Colonic mucosa (tissue), 4 donors: Measurements from ENCODE around the gene FAM20B. TPM values are rescaled to one million over a fixed set of nuclear protein-coding genes. Genes with fewer than 3 reads are reported as not detected.

Source experiments
- DNase-seq: peaks from one replicate; pipeline ENCODE4 v3.0.0-alpha.2; 2020
- H3K27ac ChIP-seq: fragments of 200-600 bp; one replicate; pipeline ENCODE4 v1.8.0; 2021
- H3K27me3 ChIP-seq: fragments of 200-600 bp; one replicate; pipeline ENCODE4 v1.8.0; 2021
- H3K36me3 ChIP-seq: fragments of 200-600 bp; one replicate; pipeline ENCODE4 v1.8.0; 2021
- H3K4me1 ChIP-seq: fragments of 200-600 bp; one replicate; pipeline ENCODE4 v1.8.0; 2021; ENCODE audit warnings: mild to moderate bottlenecking
- H3K4me3 ChIP-seq: fragments of 200-600 bp; one replicate; pipeline ENCODE4 v1.8.0; 2021
- H3K9ac ChIP-seq, 2 donors: one replicate each; pipeline ENCODE4 v1.7.0; 2013; ENCODE audit warnings: control low read depth in 2 of 2, low read depth in 2 of 2, low read length in 2 of 2
- H3K9me3 ChIP-seq: fragments of 200-600 bp; one replicate; pipeline ENCODE4 v1.8.0; 2021
- intact Hi-C: fragments of 100-400 bp; cut with DNase I; formaldehyde crosslinking; loops from one replicate; pipeline ENCODE4 v1.14.1; 2022
- total RNA-seq, 2 donors: library from RNA; stranded (reverse); fragmentation: NEBNext Ultra II Directional in 1 of 2; extraction: Animal tissue kit (Norgen Biotek cat#: 25700) in 1 of 2; gene quantifications; one replicate each; pipeline ENCODE4 v1.2.1, GENCODE V29; 2021
- TF ChIP-seq, protein P1 (sequence below): fragments of 200-600 bp; IDR thresholded peaks from one replicate; pipeline ENCODE4 v1.8.0; 2022; ENCODE audit warnings: antibody characterized with exemption, mild to moderate bottlenecking
- donor health status: healthy.
- donor health status: DM: no; HTN: no; CAD: no.
- donor health status: DM: no; HTN: no; CAD: no.

Gene FAM20B
- total RNA-seq, 2 donors from 2014 or later: 38.9 to 45.1 TPM

DNA sequence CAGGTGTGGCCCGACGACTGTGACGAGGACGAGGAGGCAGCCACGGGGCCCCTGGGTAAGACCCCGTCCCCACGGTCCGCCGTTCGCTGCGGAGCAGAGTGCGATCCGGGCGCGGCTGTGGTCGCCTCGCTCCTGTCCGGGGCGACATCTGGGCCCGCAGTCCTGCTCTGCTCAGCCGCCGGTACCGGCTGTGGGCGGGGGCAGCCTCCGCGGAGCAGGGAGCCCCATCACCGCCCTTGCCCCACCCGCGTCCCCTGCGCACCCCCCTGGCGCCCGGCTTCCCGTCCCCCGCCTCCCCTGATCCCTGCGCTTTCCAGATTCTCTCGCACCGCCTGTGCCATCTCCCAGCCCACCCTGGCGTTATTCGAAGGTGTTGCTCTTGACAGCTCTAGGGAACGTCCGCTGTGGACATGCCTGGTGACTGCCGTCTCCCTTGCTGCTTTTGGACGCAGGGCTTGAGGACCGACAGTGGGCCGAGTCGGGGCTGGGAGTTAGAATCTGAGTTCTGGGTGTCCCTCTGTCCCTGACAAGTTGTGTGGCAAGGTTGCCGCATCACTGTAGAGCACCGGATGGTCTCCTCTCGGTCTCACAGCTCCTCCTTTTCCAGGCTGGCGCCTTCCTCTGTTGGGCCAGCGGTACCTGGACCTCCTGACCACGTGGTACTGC is 56.8 kb downstream of the FAM20B start:
- Histone ChIP-seq H3K27me3 (no peaks in the 10 kb centered on the region), H3K4me1 (peaks cover 5% of the 10 kb centered on the region), H3K27ac (peak overlapping the region; percentile 92), H3K4me3 (peak overlapping the region; percentile 99), H3K36me3 (no peaks in the 10 kb centered on the region), H3K9me3 (no peaks in the 10 kb centered on the region), H3K9ac (peak overlapping the region; percentile 94 to 96)
- DNase-seq: peak; percentile 44
- intact Hi-C loops: loop anchor here (10.0 kb wide), 1 partner anchor 112 kb away; no protein-coding TSS in a partner anchor
- TF ChIP-seq, protein P1, sequence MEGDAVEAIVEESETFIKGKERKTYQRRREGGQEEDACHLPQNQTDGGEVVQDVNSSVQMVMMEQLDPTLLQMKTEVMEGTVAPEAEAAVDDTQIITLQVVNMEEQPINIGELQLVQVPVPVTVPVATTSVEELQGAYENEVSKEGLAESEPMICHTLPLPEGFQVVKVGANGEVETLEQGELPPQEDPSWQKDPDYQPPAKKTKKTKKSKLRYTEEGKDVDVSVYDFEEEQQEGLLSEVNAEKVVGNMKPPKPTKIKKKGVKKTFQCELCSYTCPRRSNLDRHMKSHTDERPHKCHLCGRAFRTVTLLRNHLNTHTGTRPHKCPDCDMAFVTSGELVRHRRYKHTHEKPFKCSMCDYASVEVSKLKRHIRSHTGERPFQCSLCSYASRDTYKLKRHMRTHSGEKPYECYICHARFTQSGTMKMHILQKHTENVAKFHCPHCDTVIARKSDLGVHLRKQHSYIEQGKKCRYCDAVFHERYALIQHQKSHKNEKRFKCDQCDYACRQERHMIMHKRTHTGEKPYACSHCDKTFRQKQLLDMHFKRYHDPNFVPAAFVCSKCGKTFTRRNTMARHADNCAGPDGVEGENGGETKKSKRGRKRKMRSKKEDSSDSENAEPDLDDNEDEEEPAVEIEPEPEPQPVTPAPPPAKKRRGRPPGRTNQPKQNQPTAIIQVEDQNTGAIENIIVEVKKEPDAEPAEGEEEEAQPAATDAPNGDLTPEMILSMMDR: no peak

DNA sequence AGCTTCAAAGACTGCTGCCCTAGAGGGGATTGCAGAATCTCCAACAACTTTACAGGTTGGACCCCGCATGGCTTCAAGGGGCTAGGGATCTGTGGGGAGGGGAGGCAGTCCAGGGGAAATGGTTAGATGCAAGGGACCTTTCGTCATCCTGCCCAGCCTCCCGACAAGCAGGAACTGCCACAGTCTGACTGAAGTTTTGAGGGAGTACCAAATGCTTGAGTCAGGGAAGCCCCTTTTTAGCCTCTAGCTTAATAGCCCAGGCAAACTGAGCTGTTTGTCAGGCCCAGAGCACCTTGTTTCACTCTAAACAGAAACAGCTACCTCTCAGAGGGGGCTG is 57.3 kb downstream of the FAM20B start:
- Histone ChIP-seq H3K27me3 (no peaks in the 10 kb centered on the region), H3K4me3 (peak overlapping the region; percentile 99), H3K9ac (peak overlapping the region in 1 of 2 donors; percentile 94), H3K9me3 (no peaks in the 10 kb centered on the region), H3K4me1 (peaks cover 5% of the 10 kb centered on the region), H3K36me3 (no peaks in the 10 kb centered on the region), H3K27ac (no peak overlapping the region)
- DNase-seq: no peak
- intact Hi-C loops: loop anchor here (10.0 kb wide), 1 partner anchor 112 kb away; no protein-coding TSS in a partner anchor
- TF ChIP-seq, protein P1: no peak

DNA sequence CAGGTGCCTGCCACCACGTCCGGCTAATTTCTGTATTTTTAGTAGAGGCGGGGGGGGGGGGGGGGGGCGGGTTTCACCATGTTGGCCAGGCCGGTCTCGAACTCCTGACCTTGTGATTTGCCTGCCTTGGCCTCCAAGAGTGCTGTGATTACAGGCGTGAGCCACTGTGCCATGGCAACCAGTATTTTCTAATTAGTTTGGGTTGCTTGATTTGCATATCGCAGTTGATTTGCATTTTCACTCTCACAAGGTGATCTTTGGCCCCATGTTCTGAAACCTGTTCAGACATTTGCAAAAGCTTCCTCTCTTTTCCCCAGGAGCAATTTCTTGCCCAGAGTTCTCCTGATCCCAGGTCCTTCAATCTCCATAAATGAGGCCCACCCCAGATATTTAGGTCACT is 57.8 kb downstream of the FAM20B start:
- intact Hi-C loops: loop anchor here (10.0 kb wide), 1 partner anchor 111 kb away; no protein-coding TSS in a partner anchor
- no peak overlapping the region for H3K4me3 ChIP-seq
- peaks cover 5% of the 10 kb centered on the region for H3K4me1 ChIP-seq
- DNase-seq: no peak
- no peaks in the 10 kb centered on the region for H3K27me3 ChIP-seq
- H3K27ac ChIP-seq: no peak overlapping the region
- H3K36me3 ChIP-seq: no peaks in the 10 kb centered on the region
- TF ChIP-seq, protein P1: no peak
- H3K9ac ChIP-seq: no peak overlapping the region
- H3K9me3 ChIP-seq: no peaks in the 10 kb centered on the region

GRCh38 chr1:179087665-179088064 is 62.0 kb downstream of the FAM20B start:
- no peak overlapping the region for H3K27ac ChIP-seq

DNA sequence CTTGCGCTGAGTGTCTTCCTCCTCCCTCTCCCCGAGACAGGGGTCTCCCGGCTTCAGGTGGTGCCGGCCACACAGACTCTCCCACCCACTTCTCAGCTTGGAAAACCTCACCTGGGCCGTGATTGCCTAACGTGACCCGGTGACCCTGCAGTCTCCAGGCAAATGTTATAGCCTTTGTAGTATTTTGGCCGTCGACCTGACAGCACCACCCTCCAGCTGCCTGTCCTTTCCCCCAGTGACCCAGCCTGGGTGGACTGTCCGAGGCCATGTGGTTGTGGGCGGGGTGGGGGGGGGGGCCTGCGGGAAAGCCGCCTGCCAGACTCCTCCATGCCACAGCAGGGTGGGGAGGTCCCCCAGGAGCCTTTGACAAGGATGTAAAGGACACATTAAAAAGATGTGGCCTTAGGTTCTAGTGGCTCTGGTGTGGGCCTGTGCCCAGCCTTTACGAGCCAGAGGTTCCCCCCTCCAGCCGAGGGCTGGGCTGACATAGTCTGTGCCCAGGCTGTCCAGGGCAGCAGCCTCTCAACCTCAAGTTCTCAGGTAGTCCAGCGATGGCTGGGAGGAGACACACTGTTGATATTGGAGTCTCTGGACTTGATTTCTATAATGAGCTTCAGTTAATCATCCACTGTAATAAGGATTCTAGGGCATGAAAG is 64.3 kb downstream of the FAM20B start:
- DNase-seq: no peak

More at GRCh38 chr1:179087665-179088064, 62.0 kb downstream of the FAM20B start:
- Histone ChIP-seq H3K36me3 (no peaks in the 10 kb centered on the region), H3K9ac (peak overlapping the region in 1 of 2 donors; percentile 19), H3K4me3 (no peak overlapping the region), H3K27me3 (no peaks in the 10 kb centered on the region), H3K9me3 (no peaks in the 10 kb centered on the region), H3K4me1 (no peaks in the 10 kb centered on the region)
- intact Hi-C loops: loop anchor here (10.0 kb wide), 1 partner anchor 107 kb away; no protein-coding TSS in a partner anchor
- no peak for DNase-seq
- TF ChIP-seq, protein P1: no peak

More for the DNA sequence above, 64.3 kb downstream of the FAM20B start:
- Histone ChIP-seq H3K4me3 (no peak overlapping the region), H3K9ac (no peak overlapping the region), H3K4me1 (no peaks in the 10 kb centered on the region), H3K9me3 (no peaks in the 10 kb centered on the region), H3K36me3 (no peaks in the 10 kb centered on the region), H3K27me3 (no peaks in the 10 kb centered on the region), H3K27ac (no peak overlapping the region)
- TF ChIP-seq, protein P1: no peak
- intact Hi-C loops: loop anchor here (10.0 kb wide), 1 partner anchor 105 kb away; no protein-coding TSS in a partner anchor
